HG02798 (cell line): Measurements from ENCODE around the gene FHAD1.

Experiments
- ATAC-seq: cut with Tn5 transposase; IDR thresholded peaks from one replicate; pipeline ENCODE4 v1.9.1; 2021; ENCODE audit warnings: mild to moderate bottlenecking; ENCODE audit not compliant: unreplicated experiment, poor library complexity

The FHAD1 gene

DNA sequence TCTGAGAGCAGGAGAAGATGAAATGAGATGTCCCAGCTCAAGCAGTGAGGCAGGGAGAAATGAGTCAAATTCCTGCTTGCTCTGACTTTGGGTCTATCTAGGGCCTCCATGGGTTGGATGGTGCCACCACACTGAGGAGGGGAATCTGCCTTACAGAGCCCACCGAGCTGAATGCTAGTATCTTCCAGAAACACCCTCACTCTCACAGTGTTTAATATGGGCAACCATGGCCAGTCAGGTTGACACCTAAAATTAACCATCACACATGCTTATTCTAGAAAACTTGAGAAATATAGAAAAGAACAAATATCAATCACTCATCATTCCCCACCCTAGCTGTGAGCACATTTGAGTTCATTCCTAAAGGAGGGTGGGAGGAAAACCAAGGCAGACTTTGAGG is 29.4 kb upstream of the FHAD1 start:
- no peak for ATAC-seq

- ATAC-seq, result no peak
Observed at GRCh38 chr1:15218287-15219279, 28.4 kb upstream of the FHAD1 start.

GRCh38 chr1:15219280-15220023 is 27.6 kb upstream of the FHAD1 start:
- ATAC-seq, result no peak

DNA sequence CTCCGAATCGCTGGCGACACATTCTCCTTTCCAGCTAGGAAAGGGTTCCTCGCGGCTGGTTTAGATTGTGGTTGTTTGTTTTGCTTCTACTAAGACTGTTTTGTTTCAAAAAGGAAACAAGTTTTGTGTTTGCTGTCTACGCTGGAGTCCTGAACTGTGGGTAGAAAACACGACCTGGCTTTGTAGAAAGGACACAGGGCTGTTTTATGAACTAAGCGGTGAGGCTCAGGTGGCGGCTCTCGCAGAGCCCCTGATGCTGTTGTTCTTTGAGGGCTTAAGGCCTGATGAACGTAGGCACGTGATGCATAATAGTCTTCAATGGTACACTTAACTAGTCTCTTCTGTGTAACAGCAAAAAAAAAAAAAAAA is 27.0 kb upstream of the FHAD1 start:
- ATAC-seq, result no peak

- ATAC-seq, result no peak
Observed at GRCh38 chr1:15220825-15221431, 26.1 kb upstream of the FHAD1 start.

DNA sequence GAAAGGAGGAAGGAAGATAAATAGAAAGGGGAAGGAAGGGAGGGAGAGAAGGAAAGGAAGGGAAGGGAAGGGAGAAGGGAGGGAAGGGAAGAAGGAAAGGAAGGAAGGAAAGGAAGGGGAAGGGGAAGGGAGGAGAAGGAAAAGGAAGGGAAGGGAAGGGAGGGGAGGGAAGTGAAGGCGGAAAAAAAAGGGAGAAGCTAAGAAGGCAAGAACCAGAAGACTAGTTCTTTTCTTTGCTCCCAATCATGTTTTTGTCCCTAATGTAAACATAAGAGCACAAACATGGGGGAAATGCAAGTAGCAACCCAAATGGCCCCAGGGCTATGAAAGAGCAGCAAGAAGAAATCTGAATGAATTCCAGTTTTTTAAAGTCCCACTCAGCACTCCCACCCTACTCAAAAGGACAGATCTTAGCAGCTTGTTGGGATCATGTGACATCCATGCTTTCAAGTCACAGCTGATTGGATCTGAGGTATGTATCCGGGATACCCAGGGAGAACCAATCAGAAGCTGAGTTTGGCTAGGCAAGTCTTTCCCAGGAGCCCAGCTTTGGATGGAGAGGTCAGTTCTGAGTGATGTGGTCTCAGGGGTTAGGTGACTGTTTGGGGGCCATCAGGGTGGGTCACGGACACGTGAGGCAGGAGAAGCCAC is 24.2 kb upstream of the FHAD1 start:
- no peak for ATAC-seq

DNA sequence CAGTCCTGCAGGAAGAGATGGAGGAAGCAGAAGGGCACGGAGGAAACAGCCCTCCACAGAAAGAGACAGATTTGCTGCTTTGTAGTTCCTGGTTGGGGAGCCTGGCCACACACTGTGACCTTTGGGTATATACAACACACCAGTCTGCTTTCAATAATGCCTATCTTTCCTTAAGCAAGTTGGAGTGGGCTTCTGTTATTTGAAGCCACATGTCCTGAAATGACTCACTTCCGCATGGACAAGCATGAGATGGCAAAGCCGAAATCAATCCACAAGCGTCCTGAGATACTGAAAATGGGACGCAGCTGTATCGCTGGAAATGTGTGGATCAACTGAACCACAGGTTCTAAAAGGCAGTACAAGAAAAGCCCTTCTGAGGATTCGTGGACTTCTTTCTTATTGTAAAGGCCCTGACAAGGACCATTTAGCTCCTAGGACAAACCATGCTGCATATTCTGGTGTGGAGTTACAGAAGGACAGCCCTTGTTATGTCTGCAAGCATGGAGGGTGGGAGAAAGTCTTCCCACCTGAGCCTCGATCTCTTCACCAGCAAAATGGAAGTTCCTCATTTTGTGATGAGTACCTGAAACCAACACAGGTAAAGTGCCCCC is 22.7 kb upstream of the FHAD1 start:
- ATAC-seq, result no peak

- no peak for ATAC-seq
Observed at GRCh38 chr1:15224974-15225373, 22.0 kb upstream of the FHAD1 start.

- no peak for ATAC-seq
Observed at GRCh38 chr1:15225461-15225860, 21.6 kb upstream of the FHAD1 start.

- ATAC-seq, result no peak
Observed at GRCh38 chr1:15226388-15227255, 20.4 kb upstream of the FHAD1 start.

- no peak for ATAC-seq
Observed at GRCh38 chr1:15229707-15230131, 17.3 kb upstream of the FHAD1 start.

- ATAC-seq, result no peak
Observed at GRCh38 chr1:15231714-15232201, 15.3 kb upstream of the FHAD1 start.

GRCh38 chr1:15233689-15234088 is 13.3 kb upstream of the FHAD1 start:
- ATAC-seq, result no peak

- no peak for ATAC-seq
Observed at GRCh38 chr1:15236321-15236721, 10.7 kb upstream of the FHAD1 start.

- no peak for ATAC-seq
Observed at GRCh38 chr1:15236746-15237145, 10.3 kb upstream of the FHAD1 start.

GRCh38 chr1:15238789-15239188 is 8.2 kb upstream of the FHAD1 start:
- ATAC-seq, result no peak

DNA sequence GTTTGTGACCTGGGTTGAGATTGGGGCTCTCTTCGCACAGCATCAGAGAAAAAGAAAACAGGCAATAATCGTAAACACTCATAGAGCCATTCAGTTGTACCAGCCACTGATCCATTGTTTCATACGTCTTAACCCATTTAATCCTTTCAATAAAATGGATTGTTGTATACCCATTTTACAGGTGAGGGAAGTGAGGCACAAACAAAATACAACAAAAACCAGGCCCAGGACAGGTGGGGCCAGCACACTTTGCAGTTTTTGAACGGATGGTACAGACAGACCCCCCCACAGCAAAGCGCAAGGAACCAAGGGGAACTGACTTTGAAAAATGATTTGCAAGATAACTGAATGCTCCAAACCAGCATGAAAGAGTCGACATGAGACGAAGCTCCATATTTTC is 4.3 kb upstream of the FHAD1 start:
- ATAC-seq, result no peak

DNA sequence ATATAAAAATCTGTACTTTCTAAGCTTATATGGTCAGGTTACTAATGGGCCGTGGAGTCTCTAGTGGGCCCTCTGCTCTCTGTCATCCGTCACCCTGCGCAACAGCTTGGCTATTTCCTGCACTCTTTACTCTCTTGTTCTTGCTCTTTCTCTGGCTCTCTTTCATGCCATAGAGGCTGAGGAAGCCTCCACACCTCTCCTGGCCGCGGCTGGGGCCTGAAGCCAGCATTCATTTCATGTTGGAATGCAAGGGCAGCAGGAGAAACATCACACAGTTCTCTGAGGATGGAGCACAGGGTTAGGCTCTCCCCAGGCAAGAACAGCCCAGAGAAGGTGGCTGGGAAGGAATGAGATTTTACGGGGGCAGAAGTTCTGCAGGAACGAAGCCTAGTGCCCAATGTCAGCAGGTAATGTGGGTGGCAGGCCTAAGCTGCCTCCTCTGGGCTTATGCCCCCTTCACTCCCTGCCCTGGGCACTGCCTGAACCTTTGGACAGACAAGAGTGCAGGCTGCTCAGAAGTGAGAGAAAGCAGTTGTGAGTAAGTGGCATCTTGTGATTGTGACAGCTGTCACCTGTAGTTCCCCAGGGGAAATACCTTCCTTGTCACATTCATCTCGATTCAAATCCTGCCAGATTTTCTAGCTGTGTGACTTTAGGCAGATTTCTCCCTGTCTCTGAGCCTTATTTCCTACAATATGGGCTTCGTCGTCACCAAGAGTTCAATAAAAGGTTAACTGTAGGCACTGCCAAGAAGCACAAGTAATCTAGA is 3.6 kb upstream of the FHAD1 start:
- no peak for ATAC-seq
